PC-9 (cell line): Measurements from ENCODE around the gene PSMB7. TPM values are rescaled to one million over a fixed set of nuclear protein-coding genes. Genes with fewer than 3 reads are reported as not detected.

ENCODE experiments used
- BruUV-seq: library from RNA; stranded (reverse); fragments of 400-500 nt; replicated peaks from 2 replicates; lab custom pipeline; 2021; lab: Mats Ljungman, UMichigan
- CTCF ChIA-PET: fragments of 300-600 bp; sonication (Branson Sonifier 250); formaldehyde crosslinking; loops from one replicate; lab custom pipeline; 2022; ENCODE audit warnings: antibody characterized with exemption; lab: Charles Lee
- POLR2A ChIA-PET: fragments of 300-600 bp; sonication (Branson Sonifier 250); formaldehyde crosslinking; loops from one replicate; lab custom pipeline; 2022; ENCODE audit warnings: antibody characterized with exemption; ENCODE audit not compliant: unreplicated experiment; lab: Charles Lee
- DNase-seq, 2 experiments: peaks; one replicate each; pipeline versions ENCODE4 v3.0.0 to v3.0.0-alpha.2; 2015 to 2022; ENCODE audit warnings: mixed read lengths in 1 of 2
- H2AFZ ChIP-seq: fragments of 200-600 bp; sonication (generic); 2 replicates; pipeline ENCODE4 v1.8.1; 2017; ENCODE audit warnings: antibody characterized with exemption
- H3F3A ChIP-seq: fragments of 200-600 bp; sonication (generic); 2 replicates; pipeline ENCODE4 v1.8.1; 2017; ENCODE audit warnings: antibody characterized with exemption, mild to moderate bottlenecking, low read depth; ENCODE audit not compliant: insufficient read depth
- H3K27ac ChIP-seq: fragments of 200-600 bp; sonication (generic); 2 replicates; pipeline ENCODE4 v1.6.1; 2016; ENCODE audit warnings: mixed run types
- H3K27me3 ChIP-seq: fragments of 200-600 bp; sonication (generic); 2 replicates; pipeline ENCODE4 v1.6.1; 2016; ENCODE audit warnings: low read depth, mixed run types; ENCODE audit not compliant: insufficient read depth
- H3K36me3 ChIP-seq: fragments of 200-600 bp; sonication (generic); 2 replicates; pipeline ENCODE4 v1.6.1; 2016; ENCODE audit warnings: low read depth, mixed run types
- H3K4me1 ChIP-seq: fragments of 200-600 bp; sonication (generic); replicated peaks from 2 replicates; pipeline ENCODE4 v1.6.1; 2016; ENCODE audit warnings: mixed run types; ENCODE audit not compliant: insufficient read depth
- H3K4me2 ChIP-seq: fragments of 200-600 bp; sonication (generic); 2 replicates; pipeline ENCODE4 v1.6.1; 2017; ENCODE audit warnings: mixed run types
- H3K4me3 ChIP-seq: fragments of 200-600 bp; sonication (generic); 2 replicates; pipeline ENCODE4 v1.6.1; 2016; ENCODE audit warnings: mixed run types
- H3K79me2 ChIP-seq: fragments of 200-600 bp; sonication (generic); 2 replicates; pipeline ENCODE4 v1.6.1; 2017; ENCODE audit warnings: low read depth, mixed run types
- H3K9me2 ChIP-seq: fragments of 200-600 bp; sonication (generic); 2 replicates; pipeline ENCODE4 v1.8.1; 2017; ENCODE audit warnings: mild to moderate bottlenecking; ENCODE audit not compliant: insufficient read depth
- H3K9me3 ChIP-seq: fragments of 200-600 bp; sonication (generic); 2 replicates; pipeline ENCODE4 v1.8.1; 2016; ENCODE audit warnings: low read depth; ENCODE audit not compliant: insufficient read depth
- H4K20me1 ChIP-seq: fragments of 200-600 bp; sonication (generic); 2 replicates; pipeline ENCODE4 v1.8.1; 2017; ENCODE audit not compliant: insufficient read depth
- EZH2 ChIP-seq: fragments of 200-600 bp; sonication (generic); IDR thresholded peaks from 2 replicates; pipeline ENCODE4 v1.8.0; 2017; ENCODE audit warnings: antibody characterized with exemption, low read depth
- intact Hi-C: fragments of 100-400 bp; cut with micrococcal nuclease; formaldehyde crosslinking; loops from one replicate; pipeline ENCODE4 v1.10.0; 2022; ENCODE audit not compliant: unreplicated experiment
- total RNA-seq: library from RNA; stranded (reverse); gene quantifications from 2 replicates; pipeline ENCODE4 v1.2.3, GENCODE V29; 2021
- TF ChIP-seq, protein P1 (sequence below): fragments of 200-600 bp; sonication (generic); conservative IDR thresholded peaks from 2 replicates; pipeline ENCODE4 v1.6.1; 2017; ENCODE audit warnings: mixed run types, antibody characterized with exemption, mild to moderate bottlenecking, moderate library complexity

PSMB7 gene
- total RNA-seq, 1 experiment from 2014 or later: 359 TPM

DNA sequence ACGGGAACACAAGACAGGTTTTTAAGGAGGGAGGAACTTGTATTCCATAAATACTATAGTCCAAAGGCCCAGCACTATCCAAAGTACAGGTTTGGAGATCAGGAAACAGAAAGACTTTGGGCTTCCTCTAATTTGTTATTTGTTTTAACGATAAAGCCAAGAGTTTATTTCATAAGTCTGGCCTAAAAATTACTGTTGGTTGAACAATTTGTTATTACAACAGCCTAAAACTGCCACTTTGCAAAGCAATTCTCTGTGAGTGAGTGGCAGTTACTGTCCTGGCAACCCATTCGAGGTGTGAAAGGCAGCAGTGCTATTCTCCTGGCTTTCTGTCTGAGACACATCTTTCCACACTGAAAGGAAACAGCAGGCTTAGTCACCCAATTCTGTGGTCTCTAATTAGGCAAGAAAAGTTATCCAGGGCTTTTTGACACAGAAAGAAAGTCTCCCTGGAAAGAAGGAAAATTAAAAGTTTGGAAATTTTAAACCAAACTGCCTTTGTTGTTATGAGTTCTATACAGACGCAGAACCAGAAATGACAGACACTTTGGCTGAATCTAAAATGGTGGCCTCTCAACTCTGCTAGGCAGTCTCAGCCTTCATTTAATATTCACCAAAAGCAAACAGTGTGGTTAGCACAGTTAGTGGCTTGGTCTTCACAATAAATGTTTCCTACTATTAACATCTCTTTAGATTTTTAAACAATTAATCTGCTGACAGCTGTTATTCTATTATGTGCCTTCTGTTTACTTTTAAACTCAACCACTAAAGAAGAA lies 33.9 kb downstream of the PSMB7 start:
- no peak overlapping the region for H3K4me2 ChIP-seq
- POLR2A ChIA-PET: no interaction called here
- no peak for DNase-seq
- BruUV-seq: no TSS peak
- no peak overlapping the region for H3K4me3 ChIP-seq
- CTCF ChIA-PET: no interaction called here
- H3K36me3 ChIP-seq: peaks cover 31% of the 10 kb centered on the region
- H3F3A ChIP-seq: peaks cover 5% of the 10 kb centered on the region
- peaks cover 19% of the 10 kb centered on the region; the same call in 1 of the 2 replicates for H4K20me1 ChIP-seq
- H2AFZ ChIP-seq: no peak overlapping the region
- peaks cover 7% of the 10 kb centered on the region for H3K4me1 ChIP-seq
- intact Hi-C loops: no loop called here
- TF ChIP-seq, protein P1, sequence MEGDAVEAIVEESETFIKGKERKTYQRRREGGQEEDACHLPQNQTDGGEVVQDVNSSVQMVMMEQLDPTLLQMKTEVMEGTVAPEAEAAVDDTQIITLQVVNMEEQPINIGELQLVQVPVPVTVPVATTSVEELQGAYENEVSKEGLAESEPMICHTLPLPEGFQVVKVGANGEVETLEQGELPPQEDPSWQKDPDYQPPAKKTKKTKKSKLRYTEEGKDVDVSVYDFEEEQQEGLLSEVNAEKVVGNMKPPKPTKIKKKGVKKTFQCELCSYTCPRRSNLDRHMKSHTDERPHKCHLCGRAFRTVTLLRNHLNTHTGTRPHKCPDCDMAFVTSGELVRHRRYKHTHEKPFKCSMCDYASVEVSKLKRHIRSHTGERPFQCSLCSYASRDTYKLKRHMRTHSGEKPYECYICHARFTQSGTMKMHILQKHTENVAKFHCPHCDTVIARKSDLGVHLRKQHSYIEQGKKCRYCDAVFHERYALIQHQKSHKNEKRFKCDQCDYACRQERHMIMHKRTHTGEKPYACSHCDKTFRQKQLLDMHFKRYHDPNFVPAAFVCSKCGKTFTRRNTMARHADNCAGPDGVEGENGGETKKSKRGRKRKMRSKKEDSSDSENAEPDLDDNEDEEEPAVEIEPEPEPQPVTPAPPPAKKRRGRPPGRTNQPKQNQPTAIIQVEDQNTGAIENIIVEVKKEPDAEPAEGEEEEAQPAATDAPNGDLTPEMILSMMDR: no peak
- no peak for TF ChIP-seq EZH2
- peaks cover 77% of the 10 kb centered on the region for H3K79me2 ChIP-seq
- no peak overlapping the region for H3K27ac ChIP-seq
- no peaks in the 10 kb centered on the region for H3K27me3 ChIP-seq
- no peaks in the 10 kb centered on the region for H3K9me2 ChIP-seq
- no peaks in the 10 kb centered on the region for H3K9me3 ChIP-seq

DNA sequence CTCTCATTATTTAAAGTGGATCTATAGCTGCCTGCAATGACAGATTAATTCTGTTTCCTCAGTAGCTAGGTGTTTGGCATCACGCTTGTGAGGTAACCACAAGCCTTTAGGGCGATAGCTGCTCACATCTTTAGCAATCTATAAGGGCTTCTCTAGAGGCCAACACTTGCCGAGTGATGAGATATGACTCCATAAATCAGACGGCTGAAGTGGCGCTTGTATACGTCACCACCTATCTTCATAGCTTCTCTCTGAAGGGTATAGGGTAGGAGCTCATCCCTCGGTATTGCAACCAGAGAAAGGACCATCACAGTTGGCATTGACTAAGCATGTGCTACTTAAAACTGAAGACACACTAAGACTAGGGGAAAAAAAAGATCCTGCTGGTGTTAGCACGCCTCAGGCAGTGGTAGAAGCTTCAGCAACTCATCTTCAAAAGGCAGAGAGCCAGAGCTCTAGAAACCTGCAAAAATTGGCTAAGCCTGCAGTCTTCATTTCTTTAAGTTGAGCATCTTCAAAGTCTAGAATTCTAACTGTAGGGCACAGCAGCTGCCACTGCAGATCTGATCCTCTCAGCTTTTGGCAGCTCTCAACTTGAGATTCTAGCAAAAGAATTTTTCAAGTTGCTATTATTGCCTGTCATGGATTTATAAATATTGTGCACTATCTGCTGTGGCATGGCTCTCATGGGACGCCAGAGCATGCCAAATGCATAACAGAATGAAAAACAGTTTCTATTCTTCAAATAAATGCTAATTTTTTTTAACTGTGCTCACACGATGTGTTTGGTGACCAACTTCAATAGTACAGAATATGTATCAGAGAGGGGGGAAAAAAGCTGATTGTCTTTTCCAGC lies 37.5 kb downstream of the PSMB7 start:
- ChIA-PET CTCF (interaction anchor here (0.6 kb wide), 1 partner anchor 16 kb away, joined by 3 read pairs; no protein-coding TSS in a partner anchor), POLR2A (interaction anchor here (0.6 kb wide), 1 partner anchor 77 kb away, joined by 5 read pairs; no protein-coding TSS in a partner anchor)
- H3K27me3 ChIP-seq: no peaks in the 10 kb centered on the region
- no peak overlapping the region for H3K4me2 ChIP-seq
- peaks cover 17% of the 10 kb centered on the region; the same call in 1 of the 2 replicates for H4K20me1 ChIP-seq
- H2AFZ ChIP-seq: no peak overlapping the region
- peaks cover 4% of the 10 kb centered on the region; the same call in 1 of the 2 replicates for H3K4me1 ChIP-seq
- H3K27ac ChIP-seq: no peak overlapping the region
- DNase-seq: no peak
- intact Hi-C loops: no loop called here
- BruUV-seq: no TSS peak
- no peaks in the 10 kb centered on the region for H3K9me3 ChIP-seq
- peaks cover 3% of the 10 kb centered on the region; the same call in 1 of the 2 replicates for H3F3A ChIP-seq
- H3K36me3 ChIP-seq: peaks cover 22% of the 10 kb centered on the region
- no peak overlapping the region for H3K4me3 ChIP-seq
- TF ChIP-seq, protein P1: no peak
- TF ChIP-seq EZH2: no peak
- H3K9me2 ChIP-seq: no peaks in the 10 kb centered on the region
- peaks cover 73% of the 10 kb centered on the region for H3K79me2 ChIP-seq

DNA sequence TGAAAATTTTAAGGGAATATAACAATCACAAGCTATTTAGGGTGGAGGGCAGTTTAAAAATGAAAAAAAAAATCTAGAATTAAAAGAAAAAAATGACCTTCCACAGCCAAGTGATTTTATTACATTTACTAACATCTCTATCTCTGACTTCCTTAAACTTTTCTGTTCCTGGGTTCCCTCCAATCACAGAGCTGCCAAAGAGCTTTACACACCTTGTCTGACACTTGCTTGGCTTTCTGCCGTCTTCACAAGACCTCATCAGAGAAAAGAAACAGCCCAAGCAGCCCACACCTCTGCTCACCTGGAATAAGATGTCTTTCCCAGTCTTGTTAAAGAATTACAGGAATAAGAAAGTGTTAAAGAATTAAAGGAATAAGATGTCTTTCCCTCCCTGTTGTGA lies 38.9 kb downstream of the PSMB7 start:
- H3K27ac ChIP-seq: no peak overlapping the region
- H3K9me3 ChIP-seq: no peaks in the 10 kb centered on the region
- no peak overlapping the region for H2AFZ ChIP-seq
- peaks cover 7% of the 10 kb centered on the region; the same call in 1 of the 2 replicates for H3F3A ChIP-seq
- peaks cover 25% of the 10 kb centered on the region for H4K20me1 ChIP-seq
- intact Hi-C loops: no loop called here
- peaks cover 20% of the 10 kb centered on the region for H3K36me3 ChIP-seq
- BruUV-seq: no TSS peak
- H3K4me3 ChIP-seq: no peak overlapping the region
- H3K4me1 ChIP-seq: peaks cover 19% of the 10 kb centered on the region
- peaks cover 80% of the 10 kb centered on the region for H3K79me2 ChIP-seq
- no peak for TF ChIP-seq EZH2
- TF ChIP-seq, protein P1: no peak
- no peaks in the 10 kb centered on the region for H3K9me2 ChIP-seq
- no peak for DNase-seq
- POLR2A ChIA-PET: interaction anchor here (1.0 kb wide), 1 partner anchor 11 kb away, joined by 5 read pairs; no protein-coding TSS in a partner anchor
- CTCF ChIA-PET: no interaction called here
- no peak overlapping the region for H3K4me2 ChIP-seq
- no peaks in the 10 kb centered on the region for H3K27me3 ChIP-seq
